Measurements from ENCODE around the gene FAM118B.

Gene FAM118B

GRCh38 chr11:126211236-126212088, at the start of gene FAM118B, which contains the start of gene RPUSD4:
TSS of gene FAM118B (plus strand) at chr11:126211782. CDS start at chr11:126235002, 23,220 bp downstream.
TSS of gene RPUSD4 (minus strand) at chr11:126211650. CDS start at chr11:126211638, 12 bp downstream.
- peak; percentile 53 for DNase-seq (ENCODE audit: low read depth)

- no peak for DNase-seq (ENCODE audit: low read depth)
Observed at GRCh38 chr11:126162306-126163030, 49.1 kb upstream of the FAM118B start.

DNA sequence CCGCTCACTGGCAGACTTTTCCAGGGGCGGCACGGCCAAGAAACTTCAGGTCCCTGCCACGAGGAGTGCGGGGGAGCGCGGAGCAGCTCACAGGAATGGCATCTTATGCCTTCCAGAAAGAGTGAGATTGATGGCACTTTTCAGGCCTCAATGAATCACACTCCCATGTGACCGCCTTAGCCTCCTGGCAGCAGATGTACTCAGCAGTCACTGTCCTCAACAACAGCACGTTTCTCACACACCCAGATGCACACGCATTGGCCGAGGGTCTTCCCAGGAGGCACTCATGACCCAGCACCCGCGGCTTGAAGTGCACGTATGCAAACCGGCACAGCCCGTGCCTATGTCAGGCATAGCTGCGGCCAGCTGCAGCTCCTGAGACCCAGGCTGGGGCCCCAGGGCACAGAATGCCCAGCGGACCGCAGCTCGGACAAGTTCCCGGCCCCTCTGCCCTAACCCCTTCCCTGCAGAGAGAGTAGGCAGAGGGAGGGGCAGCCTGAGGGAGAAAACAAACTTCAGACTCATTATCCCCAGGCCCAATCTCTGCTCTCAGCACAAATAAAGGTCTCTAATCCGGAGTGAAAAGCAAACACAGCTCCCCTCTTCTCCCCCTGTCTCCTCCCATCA, 48.4 kb upstream of the FAM118B start:
- DNase-seq (ENCODE audit: low read depth): peak; percentile 85

DNA sequence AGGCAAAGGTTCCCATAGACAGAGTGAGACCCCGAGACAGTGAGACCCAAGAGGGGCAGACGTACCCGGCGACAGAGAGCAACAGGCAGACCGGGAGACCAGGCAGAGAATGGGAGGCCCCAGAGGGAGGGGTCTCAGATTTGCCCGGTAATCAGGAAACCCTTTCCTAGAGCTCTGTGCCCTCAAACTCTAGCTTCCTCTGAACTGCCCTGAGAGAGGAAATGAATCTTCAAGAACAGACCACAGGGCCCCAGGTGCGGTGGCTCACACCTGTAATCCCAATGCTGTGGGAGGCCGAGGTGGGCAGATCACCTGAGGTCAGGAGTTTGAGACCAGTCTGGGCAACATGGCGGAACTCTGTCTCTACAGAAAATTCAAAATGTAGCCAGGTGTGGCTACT, 47.8 kb upstream of the FAM118B start:
- DNase-seq (ENCODE audit: low read depth): no peak

- no peak for DNase-seq (ENCODE audit: low read depth)
Observed at GRCh38 chr11:126164781-126165180, 46.8 kb upstream of the FAM118B start.

DNA sequence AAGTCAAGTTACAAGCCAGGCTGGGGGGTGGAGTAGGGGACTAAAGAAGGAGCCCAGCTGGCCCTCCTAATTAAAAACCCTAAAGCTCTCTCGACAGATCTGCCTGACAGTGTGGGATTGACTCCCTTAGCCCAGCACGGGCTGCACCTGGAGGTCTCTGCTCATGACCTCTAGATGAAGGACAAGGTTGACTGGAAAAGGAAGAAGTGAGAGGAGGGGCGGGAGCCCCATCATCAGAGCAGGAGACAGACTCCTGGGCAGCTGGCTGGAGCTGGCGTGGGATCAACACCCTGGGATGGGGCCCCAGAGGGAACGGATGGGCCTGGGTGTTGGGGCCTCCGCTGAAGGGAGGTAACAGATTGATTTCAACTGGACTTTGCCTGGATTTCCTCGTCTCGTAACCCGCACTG, 46.3 kb upstream of the FAM118B start:
- no peak for DNase-seq (ENCODE audit: low read depth)

GRCh38 chr11:126165757-126166156, 45.8 kb upstream of the FAM118B start:
- no peak for DNase-seq (ENCODE audit: low read depth)

GRCh38 chr11:126166413-126166812, 45.2 kb upstream of the FAM118B start:
- no peak for DNase-seq (ENCODE audit: low read depth)

- no peak for DNase-seq (ENCODE audit: low read depth)
Observed at GRCh38 chr11:126167488-126167887, 44.1 kb upstream of the FAM118B start.

DNA sequence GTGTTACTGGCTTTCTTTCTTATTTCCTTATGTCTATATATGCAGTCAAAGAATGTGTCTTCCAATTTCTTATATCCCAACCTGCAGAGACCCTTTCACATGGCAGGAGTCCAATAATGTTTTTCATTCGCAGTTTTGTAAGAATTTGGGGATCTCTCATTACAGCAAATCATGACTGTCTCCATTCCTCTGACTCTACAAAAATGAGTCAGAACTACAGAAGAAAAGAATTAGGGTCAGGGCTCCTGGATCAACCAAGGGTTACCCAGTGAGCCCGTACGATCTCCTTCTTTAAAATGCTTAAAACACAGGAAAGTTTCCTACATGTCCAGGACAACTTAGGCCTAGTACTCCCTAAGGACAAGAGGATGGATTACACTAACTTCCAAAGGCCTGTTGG, 42.3 kb upstream of the FAM118B start:
- DNase-seq (ENCODE audit: low read depth): no peak

DNA sequence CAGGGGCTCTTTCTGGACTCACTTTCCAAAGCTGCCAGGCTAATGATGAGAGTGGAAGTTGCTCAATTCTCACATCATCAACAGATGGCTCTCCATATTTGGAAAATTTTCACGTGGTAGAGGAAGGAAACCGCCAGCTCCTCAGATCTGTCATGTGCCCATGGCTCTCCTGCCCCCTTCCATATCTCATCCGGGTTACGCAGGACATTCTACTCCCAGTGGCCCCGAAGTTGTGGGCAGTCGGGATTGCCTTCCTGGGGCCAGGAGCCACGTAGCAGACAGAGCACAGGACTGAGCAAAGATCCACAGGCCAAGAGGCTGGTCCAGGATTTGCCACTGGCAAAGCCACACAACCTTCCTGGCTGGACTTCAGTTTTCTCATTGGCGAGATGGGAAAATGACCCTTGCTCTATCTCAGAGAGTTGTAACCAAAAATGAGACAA, 39.0 kb upstream of the FAM118B start:
- peak; percentile 78 for DNase-seq (ENCODE audit: low read depth)

DNA sequence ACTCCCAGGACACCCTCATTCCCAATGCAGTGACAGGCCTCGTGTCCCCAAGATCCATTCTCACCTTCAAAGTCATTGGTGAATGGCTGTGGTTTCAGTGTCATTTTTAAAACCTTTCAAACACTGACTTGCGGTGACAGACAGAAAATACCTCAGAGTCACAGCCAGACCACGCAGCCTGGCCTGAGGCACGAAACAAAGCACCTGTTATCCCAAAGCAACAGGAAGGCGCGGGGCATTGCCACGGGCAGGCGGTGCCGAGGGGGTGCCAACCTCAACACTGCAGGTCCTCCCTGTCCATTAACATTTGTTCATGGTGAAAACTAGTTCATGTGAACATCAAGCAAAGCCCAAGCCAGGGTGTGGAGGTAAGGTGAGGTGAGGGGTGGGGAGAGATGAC, 38.3 kb upstream of the FAM118B start:
- no peak for DNase-seq (ENCODE audit: low read depth)

DNA sequence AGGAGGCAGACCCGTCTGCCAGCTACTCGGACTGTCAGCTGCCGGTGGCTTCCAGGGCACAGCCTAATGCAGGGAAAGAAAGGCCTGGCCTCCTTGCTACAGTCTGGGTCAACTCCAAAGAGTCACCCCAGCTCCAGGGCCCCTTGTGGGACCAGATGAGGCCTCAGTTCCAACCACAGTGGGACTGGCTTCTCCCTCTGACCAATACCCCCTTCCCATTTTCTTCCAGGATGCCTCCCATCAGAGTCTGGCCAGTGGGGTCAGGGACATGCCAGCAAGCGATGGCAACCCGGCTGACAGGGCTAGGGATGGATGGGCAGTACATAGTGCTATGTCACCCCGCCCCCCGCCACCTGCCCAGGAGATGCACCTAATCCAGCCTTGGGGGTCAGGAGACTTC, 36.8 kb upstream of the FAM118B start:
- DNase-seq (ENCODE audit: low read depth): no peak

DNA sequence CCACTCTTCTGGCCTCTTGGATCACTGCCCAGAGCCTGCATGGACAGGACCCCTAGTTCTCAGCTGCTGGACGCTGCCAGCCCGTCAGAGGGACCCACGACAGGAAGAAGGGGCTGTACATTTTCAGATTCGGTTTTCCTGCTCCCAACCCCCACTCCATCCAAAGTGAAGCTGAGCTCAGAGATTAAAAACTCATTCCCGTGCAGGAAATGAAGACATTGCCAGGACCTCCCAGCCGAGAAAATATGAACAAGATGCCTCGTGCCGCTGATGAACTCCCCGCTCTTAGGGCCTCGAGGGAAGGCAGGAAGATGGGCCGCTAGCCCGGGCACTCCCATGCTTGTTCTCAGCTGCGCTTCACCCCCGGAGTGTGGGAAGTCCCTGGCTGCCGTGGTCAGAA, 36.2 kb upstream of the FAM118B start:
- DNase-seq (ENCODE audit: low read depth): no peak

DNA sequence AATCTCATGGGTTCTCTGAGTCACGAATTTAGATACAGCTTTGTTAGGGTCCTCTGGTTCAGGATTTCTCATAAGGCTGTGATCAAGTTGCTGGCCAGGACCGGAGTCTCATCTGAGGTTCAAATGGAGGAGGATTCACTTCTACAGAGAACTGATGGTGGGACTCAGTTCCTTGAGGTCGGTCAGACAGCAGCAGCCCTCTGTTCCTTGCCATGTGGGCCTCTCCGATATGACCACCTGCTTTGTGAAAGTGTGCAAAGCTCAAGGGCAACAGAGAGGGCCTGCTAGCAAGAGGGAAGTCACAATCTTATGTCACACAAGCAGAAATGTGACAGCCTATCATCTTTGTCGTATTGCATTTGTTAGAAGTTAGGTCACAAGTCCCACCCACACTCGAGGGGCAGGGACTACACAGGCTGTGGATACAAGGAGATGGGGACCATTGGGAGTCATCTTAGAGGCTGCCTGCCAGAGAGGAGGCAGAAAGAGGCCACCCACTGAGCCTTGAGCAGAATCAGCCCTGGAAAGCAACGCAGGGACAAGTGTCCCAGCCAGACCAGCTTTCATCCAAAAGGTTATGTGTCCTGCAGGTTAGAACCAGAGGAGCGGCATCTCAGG, 34.6 kb upstream of the FAM118B start:
- DNase-seq (ENCODE audit: low read depth): no peak

GRCh38 chr11:126181939-126182730, 29.4 kb upstream of the FAM118B start:
- DNase-seq (ENCODE audit: low read depth): no peak

DNA sequence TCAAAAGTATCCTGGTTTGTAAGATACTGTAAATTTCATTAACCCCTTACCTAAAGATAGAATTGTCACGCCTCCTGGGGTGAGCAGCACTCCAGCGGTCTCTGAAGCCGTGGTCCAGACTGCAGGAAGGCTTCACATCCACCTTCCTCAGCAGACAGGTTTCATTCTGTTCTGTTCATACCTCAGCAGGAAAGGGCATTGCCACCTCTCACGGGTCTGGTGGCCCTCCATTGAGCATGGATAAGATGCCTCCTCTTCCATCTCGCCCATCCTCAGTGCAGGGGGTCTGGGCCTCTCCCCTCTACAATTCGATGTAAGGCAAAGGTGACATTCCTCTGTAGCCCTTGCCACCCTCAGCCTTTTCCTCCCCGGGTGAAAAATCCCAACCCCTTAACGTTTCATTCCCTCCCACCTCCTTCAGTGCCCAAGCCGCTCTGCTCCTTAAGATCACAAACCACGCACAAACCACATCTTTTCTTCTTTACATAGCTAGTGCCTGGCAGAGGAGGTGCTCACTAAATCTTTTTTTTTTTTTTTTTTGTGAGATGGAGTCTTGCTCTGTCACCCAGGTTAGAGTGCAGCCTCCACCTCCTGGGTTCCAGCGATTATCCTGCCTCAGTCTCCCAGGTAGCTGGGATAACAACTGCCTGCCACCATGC, 28.7 kb upstream of the FAM118B start:
- no peak for DNase-seq (ENCODE audit: low read depth)

DNA sequence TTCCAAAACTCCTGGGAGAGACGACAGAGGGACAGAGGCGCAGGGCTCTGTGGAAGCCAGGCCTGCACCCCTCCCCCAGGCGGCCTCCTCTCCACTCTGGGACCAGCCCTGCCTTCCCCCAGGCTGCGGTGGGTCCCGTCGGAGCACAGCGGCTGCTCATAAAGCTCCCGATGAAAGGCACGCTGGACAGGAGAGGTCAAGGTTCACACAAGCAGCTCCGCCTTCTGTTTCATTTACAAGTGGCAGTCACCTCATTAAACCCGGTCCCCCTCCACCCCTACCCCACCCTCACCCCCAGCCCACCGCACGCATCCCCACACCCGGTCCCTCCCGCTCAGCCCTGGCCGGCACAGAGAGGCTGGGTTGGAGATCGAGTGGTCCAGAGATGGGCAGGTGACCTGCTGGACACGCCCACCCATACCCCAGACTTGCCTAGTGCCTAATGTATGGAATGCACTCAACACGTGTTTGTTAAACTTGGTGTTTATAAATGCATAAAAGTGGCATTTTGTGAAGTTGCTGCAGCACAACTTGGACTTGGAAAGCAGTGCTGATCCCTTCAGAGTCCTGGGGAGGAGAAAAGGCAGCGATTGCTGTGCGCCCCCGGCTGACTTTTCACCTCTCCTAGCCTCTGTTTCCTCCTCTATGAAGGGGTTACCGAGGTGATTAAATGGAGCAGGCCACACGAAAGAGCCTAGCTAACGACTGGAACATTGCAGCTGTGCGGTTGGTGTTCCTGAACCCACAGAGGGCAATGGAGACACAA, 26.1 kb upstream of the FAM118B start:
- no peak for DNase-seq (ENCODE audit: low read depth)

DNA sequence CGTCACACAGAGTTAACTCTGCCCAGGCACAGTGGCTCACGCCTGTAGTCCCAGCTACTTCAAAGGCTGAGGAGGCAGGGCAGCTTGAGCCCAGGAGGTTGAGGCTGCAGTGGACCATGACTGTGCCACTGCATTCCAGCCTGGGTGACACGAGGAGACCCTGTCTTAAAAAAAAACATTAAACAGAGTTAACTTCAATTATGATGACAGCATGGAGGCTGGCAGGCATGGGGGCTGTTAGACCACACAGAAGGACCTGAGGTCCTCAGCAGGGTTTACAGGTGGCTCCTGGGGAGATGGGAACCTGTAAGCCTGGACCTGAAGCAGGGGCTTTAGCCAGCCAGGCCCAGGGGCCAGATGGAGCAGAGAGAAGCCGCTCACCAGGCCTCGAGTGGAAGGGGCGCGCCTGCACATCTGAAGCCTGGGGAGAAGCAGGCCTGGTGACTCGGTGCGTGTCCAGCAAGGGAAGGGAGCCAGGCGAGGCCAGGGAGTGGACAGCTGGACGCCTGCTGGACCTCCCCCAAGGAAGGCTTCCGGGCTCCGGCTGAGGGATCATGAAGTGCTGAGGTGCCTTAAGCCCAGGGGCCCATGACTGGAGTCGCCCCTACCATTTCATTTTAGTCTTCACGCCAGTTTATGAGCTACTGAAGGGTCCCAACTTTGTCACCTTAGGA, 25.4 kb upstream of the FAM118B start:
- no peak for DNase-seq (ENCODE audit: low read depth)

Measured in GM04503 (cell line).